MV-4-11 (cell line): ENCODE results near the gene PHYKPL.
"Not testable (repeated sequence)": the region's sequence is repeated elsewhere in the genome, so short reads cannot be mapped to it uniquely, and the experiment has no call there.

Source experiments
- DNase-seq: peaks from one replicate; lab custom pipeline; 2025; lab: John Stamatoyannopoulos, UW

PHYKPL gene

DNA sequence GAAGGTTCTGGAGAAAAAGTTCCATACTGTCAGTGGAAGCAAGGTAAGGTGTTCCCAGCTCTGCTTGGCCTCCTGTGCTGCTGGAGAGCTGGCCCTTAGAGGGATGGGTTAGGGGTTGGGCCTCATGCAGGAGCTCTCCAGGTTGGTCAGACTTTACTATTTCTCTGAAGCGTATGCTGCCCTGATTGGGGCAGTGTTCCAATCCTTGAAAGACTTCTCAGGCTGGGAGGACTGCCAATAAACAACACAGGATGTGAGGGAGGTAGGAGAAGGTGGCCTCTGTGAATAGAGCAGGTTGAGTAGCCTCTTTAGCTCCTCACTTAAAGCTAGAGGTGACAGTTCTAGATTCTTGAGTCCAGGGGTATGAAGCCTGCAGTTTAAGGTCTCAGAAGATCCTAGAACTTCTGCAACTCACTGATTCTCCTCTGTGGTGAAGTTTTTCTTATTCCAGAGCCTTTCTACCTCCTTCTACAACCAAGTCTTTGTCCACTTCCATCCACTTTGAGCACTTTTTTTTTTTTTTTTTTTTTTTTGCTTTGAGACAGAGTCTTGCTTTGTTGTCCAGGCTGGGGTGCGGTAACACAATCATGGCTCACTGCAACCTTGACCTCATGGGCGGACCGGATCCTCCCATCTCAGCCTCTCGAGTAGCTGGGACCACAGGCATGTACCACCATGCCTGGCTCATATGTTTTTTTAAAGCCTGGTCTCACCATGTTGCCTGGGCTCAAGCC, 25.3 kb downstream of the PHYKPL start:
- no peak for DNase-seq

GRCh38 chr5:178206166-178207101, 26.2 kb downstream of the PHYKPL start:
- no peak for DNase-seq

- DNase-seq = no peak
Measured at GRCh38 chr5:178205749-178206047, 26.9 kb downstream of the PHYKPL start.

DNA sequence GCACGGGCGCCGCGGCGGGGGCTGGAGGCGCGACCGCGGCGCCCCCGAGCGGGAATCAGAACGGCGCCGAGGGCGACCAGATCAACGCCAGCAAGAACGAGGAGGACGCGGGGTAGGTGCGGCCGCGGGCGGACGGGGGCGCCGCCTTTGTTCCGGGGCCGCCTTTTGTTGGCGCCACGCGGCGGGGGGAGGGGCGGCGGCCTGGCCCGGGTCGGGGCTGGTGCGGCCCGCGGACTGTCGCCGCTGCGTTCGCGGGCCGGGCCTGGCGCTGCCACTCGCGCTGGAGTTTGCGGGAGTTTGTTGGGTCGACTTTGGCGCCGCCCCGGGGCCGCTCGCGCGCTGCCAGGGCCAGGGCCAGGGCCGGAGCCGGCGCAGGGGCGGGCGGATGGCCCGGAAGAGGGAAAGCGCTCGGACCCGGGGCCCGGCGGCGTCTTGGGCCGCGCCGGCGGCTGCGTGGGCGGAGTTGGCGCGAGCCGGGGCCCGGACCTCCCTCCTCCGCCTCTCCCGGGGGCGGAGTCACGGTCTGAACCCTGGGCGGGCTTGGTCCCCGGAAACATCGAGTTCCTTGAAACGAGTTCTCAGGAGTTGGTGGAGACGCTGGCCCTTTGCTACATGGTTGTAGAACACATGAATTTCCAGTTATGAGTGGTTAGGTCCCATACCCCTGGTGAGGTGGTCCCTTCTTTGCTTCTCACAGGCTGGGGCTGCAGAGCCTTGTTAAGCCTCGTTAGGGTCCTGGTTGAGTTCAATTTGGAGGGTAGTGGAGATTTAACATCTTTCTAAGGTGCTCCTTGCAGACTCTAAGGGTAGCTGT, 27.5 kb downstream of the PHYKPL start:
- peak; percentile 66 for DNase-seq

DNA sequence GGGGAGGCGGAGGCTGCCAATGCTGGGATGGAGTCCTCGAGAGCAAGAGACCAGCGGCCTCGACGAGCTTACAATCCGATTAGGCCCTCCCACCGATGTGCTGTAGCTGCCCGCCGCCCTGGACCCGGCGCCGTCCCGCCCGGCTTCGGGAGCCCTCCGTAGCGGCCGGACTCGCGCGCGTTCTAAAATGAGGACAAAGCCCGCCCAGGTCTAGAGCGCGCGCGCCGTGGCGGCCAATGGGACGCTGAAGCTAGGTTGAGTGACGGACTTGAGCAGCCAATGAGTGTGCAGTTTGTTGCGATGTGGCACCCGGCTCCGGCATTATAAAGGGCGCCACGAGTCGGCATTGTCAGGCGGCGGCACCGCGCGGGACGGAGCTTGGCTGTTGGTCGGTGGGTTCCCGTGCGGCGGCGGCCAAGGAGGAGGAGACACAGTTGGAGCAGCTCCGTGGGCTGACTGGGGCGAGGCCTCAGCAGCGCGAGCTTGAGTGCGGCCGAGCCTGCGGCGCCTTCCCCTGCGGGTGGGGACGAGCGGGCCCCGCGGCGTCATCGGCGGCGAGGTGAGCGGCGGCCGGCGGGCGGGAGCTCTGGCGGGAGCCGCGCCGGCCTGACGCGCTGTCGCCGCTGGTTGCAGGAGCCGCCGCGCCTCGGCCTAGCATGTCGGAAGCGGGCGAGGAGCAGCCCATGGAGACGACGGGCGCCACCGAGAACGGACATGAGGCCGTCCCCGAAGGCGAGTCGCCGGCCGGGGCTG, 28.2 kb downstream of the PHYKPL start, which contains the start of gene HNRNPAB:
TSS of gene HNRNPAB (plus strand) at position 352 of the 753 bp plus-strand sequence. CDS start at position 657, 305 bp downstream.
- peak; percentile 90 for DNase-seq

DNA sequence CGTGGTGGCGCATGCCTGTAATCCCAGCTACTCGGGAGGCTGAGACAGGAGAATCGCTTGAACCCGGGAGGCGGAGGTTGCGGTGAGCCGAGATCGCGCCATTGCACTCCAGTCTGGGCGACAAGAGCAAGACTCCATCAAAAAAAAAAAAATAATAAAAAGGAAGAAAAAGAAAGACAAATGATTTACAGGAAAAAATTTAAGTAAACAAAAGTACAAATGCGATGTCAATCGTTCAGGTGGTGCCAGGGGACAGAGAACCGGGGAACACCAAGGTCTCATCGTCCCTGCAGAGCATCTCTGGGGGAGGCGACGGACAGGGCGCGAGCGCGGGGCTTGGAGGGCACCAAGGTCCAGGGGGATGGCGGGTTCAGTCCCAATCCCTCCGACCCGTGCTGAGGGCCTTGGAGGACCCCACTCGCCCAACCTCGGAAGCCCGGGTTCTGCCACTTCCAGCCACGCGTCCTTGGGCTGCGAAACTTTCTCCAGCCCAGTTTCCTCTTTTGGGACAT, 28.9 kb downstream of the PHYKPL start:
- no peak for DNase-seq

DNA sequence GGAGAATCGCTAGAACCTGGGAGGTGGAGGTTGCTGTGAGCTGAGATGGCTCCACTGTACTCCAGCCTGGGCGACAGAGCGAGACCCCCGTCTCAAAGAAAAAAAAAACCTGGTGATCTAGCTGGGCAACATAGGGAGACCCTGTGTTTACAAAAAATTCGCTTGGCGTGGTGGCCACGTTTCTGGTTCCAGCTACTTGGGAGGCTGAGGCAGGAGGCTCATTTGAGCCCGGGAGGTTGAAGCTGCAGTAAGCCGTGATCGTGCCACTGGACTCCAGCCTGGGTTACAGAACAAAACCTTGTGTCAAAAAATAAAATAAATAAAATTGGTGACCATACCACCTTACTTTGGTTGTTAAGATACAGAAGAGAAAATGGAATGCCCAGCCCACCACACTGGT, 30.1 kb downstream of the PHYKPL start:
- DNase-seq = no peak

DNA sequence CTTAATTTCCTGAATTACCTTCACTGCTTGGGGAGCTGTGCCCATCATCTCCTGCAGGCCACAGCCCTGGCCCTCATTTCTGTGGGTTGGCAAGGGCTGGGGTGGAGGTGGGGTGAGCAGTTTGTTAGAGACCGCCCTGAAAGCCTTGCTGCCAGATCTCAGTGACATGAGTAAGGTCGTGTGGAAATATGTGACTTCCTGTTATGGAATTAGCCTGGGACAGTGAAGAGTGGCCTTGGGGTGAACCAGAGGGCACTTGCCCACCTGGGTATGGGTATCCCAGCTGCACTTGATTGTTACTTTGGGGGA, 30.7 kb downstream of the PHYKPL start:
- DNase-seq = peak; percentile 85

DNA sequence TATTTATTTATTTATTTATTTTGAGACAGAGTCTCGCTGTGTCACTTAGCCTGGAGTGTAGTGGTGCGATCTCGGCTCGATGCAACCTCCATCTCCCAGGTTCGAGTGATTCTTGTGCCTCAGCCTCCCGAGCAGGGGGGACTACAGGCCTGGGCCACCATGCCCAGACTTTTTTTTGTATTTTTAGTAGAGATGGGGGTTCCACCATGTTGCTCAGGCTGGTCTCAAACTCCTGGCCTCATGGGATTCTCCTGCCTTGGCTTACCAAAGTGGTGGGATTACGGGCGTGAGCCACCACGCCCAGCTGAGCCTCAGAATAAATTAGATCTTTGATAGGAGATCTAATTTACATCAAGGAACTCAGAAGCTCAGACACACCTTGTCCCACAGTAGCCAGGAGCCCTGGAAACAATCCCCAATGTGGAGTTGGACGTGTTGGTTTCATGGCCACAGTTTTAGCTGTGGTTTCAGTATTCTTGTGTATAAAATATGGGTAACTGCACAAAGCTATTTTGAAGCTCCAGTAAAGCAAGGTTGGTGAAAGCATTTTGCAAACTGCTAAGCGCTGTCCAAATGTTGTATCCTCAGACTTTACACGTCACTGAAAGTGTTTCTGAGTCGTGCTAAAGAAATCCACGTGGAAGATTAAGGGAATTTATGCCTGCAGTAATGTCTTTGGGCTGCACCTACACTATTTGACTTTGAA, 31.2 kb downstream of the PHYKPL start:
- no peak for DNase-seq

- no peak for DNase-seq
Measured at GRCh38 chr5:178199581-178200434, 32.8 kb downstream of the PHYKPL start.

- peak; percentile 46 for DNase-seq
Measured at GRCh38 chr5:178198706-178199105, 33.9 kb downstream of the PHYKPL start.

GRCh38 chr5:178198151-178198550, 34.5 kb downstream of the PHYKPL start:
- DNase-seq = not testable (repeated sequence)

- DNase-seq = no peak
Measured at GRCh38 chr5:178196986-178197385, 35.6 kb downstream of the PHYKPL start.

- DNase-seq = no peak
Measured at GRCh38 chr5:178196281-178196812, 36.3 kb downstream of the PHYKPL start.

GRCh38 chr5:178194026-178194425, 38.6 kb downstream of the PHYKPL start:
- peak; percentile 36 for DNase-seq

GRCh38 chr5:178193251-178193809, 39.3 kb downstream of the PHYKPL start:
- no peak for DNase-seq

- no peak for DNase-seq
Measured at GRCh38 chr5:178192787-178193186, 39.8 kb downstream of the PHYKPL start.

GRCh38 chr5:178192244-178192643, 40.4 kb downstream of the PHYKPL start:
- DNase-seq = no peak

DNA sequence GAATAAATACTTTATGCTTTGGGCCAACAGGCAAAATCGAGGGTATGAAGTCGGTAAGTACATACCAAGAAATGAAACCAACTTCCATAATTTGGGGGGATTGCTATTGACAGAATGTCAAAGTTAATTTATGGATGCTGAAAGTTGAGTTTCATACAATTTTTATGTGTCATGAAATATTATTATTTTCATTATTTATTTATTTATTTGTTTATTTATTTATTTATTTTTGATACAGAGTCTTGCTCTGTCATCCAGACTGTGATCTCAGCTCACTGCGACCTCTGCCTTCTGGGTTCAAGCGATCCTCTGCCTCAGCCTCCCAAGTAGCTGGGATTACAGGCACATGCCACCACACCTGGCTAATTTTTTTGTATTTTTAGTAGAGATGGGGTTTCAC, 40.9 kb downstream of the PHYKPL start:
- no peak for DNase-seq
